KMS-11 (cell line): ENCODE measurements around the gene CHRNA7.
A peak's percentile ranks its signal among the peaks of the same experiment; 100 is the strongest.

Experiments used
- H2AFZ ChIP-seq: fragments of 200-600 bp; sonication (generic); 2 replicates; pipeline ENCODE4 v1.6.1; 2016; ENCODE audit warnings: antibody characterized with exemption, mixed run types, low read depth
- H3K27ac ChIP-seq: fragments of 200-600 bp; sonication (generic); 2 replicates; pipeline ENCODE4 v1.6.1; 2016; ENCODE audit warnings: mild to moderate bottlenecking, mixed run types
- H3K27me3 ChIP-seq: fragments of 200-600 bp; sonication (generic); 2 replicates; pipeline ENCODE4 v1.6.1; 2017; ENCODE audit warnings: mild to moderate bottlenecking, low read depth, mixed run types, moderate library complexity; ENCODE audit not compliant: insufficient read depth
- H3K36me3 ChIP-seq: fragments of 200-600 bp; sonication (generic); 2 replicates; pipeline ENCODE4 v1.6.1; 2017; ENCODE audit warnings: mild to moderate bottlenecking, mixed run types; ENCODE audit not compliant: insufficient read depth
- H3K4me1 ChIP-seq: fragments of 200-600 bp; sonication (generic); 2 replicates; pipeline ENCODE4 v1.6.1; 2016; ENCODE audit warnings: mild to moderate bottlenecking, low read depth, mixed run types; ENCODE audit not compliant: poor library complexity, severe bottlenecking
- H3K4me2 ChIP-seq: fragments of 200-600 bp; sonication (generic); 2 replicates; pipeline ENCODE4 v1.7.0; 2016; ENCODE audit warnings: mild to moderate bottlenecking, mixed run types
- H3K4me3 ChIP-seq: fragments of 200-600 bp; sonication (generic); IDR thresholded peaks from 2 replicates; pipeline ENCODE4 v1.6.1; 2017; ENCODE audit warnings: low read depth, low read length, mixed read lengths; ENCODE audit not compliant: insufficient read depth
- H3K79me2 ChIP-seq: fragments of 200-600 bp; sonication (generic); 2 replicates; pipeline ENCODE4 v1.6.1; 2016; ENCODE audit warnings: low read depth, mixed run types; ENCODE audit not compliant: insufficient read depth
- H3K9ac ChIP-seq: fragments of 200-600 bp; sonication (generic); 2 replicates; pipeline ENCODE4 v1.6.1; 2016; ENCODE audit warnings: mild to moderate bottlenecking, mixed run types
- H4K20me1 ChIP-seq: fragments of 200-600 bp; sonication (generic); 2 replicates; pipeline ENCODE4 v1.6.1; 2016; ENCODE audit warnings: mild to moderate bottlenecking, mixed run types; ENCODE audit not compliant: insufficient read depth
- CTCF ChIP-seq: fragments of 200-600 bp; sonication (generic); conservative IDR thresholded peaks from 2 replicates; pipeline ENCODE4 v1.6.1; 2017; ENCODE audit warnings: low read depth, mild to moderate bottlenecking, antibody characterized with exemption, low read length, moderate library complexity, mixed read lengths

Gene CHRNA7

GRCh38 chr15:32020156-32020555 is 10.2 kb upstream of the CHRNA7 start:
- Histone ChIP-seq H3K9ac (no peak overlapping the region), H3K27ac (no peak overlapping the region), H3K27me3 (no peaks in the 10 kb centered on the region), H2AFZ (no peak overlapping the region), H3K4me1 (no peaks in the 10 kb centered on the region), H3K79me2 (no peaks in the 10 kb centered on the region), H3K4me2 (no peak overlapping the region), H3K36me3 (no peaks in the 10 kb centered on the region), H4K20me1 (no peaks in the 10 kb centered on the region), H3K4me3 (no peak overlapping the region)
- no peak for TF ChIP-seq CTCF

GRCh38 chr15:32028921-32029320 is 1.4 kb upstream of the CHRNA7 start:
- no peak overlapping the region for H3K27ac ChIP-seq
- H3K4me3 ChIP-seq: no peak overlapping the region
- H3K36me3 ChIP-seq: no peaks in the 10 kb centered on the region
- no peak overlapping the region for H3K9ac ChIP-seq
- no peaks in the 10 kb centered on the region; the same call in 1 of the 2 replicates for H3K27me3 ChIP-seq
- no peaks in the 10 kb centered on the region for H4K20me1 ChIP-seq
- peak overlapping the region; percentile 83 for H3K4me2 ChIP-seq
- peaks cover 3% of the 10 kb centered on the region for H3K4me1 ChIP-seq
- H3K79me2 ChIP-seq: no peaks in the 10 kb centered on the region
- H2AFZ ChIP-seq: peak overlapping the region; percentile 96
- no peak for TF ChIP-seq CTCF

- Histone ChIP-seq H3K79me2 (no peaks in the 10 kb centered on the region), H3K36me3 (no peaks in the 10 kb centered on the region), H2AFZ (peak overlapping the region; percentile 96), H3K9ac (no peak overlapping the region), H4K20me1 (no peaks in the 10 kb centered on the region), H3K4me2 (peak overlapping the region; percentile 83), H3K27ac (no peak overlapping the region), H3K4me1 (peaks cover 3% of the 10 kb centered on the region), H3K27me3 (no peaks in the 10 kb centered on the region; the same call in 1 of the 2 replicates), H3K4me3 (no peak overlapping the region)
- TF ChIP-seq CTCF: peak; percentile 69
Measured at GRCh38 chr15:32029409-32029861, 880 bp upstream of the CHRNA7 start.

- no peak overlapping the region for H3K4me3 ChIP-seq
- H3K27me3 ChIP-seq: no peaks in the 10 kb centered on the region; the same call in 1 of the 2 replicates
- TF ChIP-seq CTCF: no peak
- peak overlapping the region; percentile 92 for H3K4me2 ChIP-seq
- H3K27ac ChIP-seq: no peak overlapping the region
- H3K36me3 ChIP-seq: no peaks in the 10 kb centered on the region
- H2AFZ ChIP-seq: peak overlapping the region; percentile 94
- H3K79me2 ChIP-seq: no peaks in the 10 kb centered on the region
- no peaks in the 10 kb centered on the region for H4K20me1 ChIP-seq
- peak overlapping the region; percentile 66; the same call in 1 of the 2 replicates for H3K9ac ChIP-seq
- H3K4me1 ChIP-seq: peaks cover 3% of the 10 kb centered on the region
Measured at GRCh38 chr15:32030795-32031194, 480 bp downstream of the CHRNA7 start.
